ENCODE results near the gene RAMACL. TPM values are rescaled to one million over a fixed set of nuclear protein-coding genes. Genes with fewer than 3 reads are reported as not detected.

RAMACL gene
- total and polyA plus RNA-seq, 11 donors, result 0.27 to 2.0 (median 0.69) TPM

- H3K36me3 ChIP-seq, result no peaks in the 10 kb centered on the region
- H3K4me3 ChIP-seq, result no peak overlapping the region
- H3K27me3 ChIP-seq, result no peaks in the 10 kb centered on the region
- H3K27ac ChIP-seq, result peak overlapping the region in 3 of 12 donors; percentile 28 to 38 (median 35)
- intact Hi-C loops (cut with DNase I), result no loop called here
- peaks cover 0 to 12% (median 0%) of the 10 kb centered on the region in 12 donors for H3K9me3 ChIP-seq
- H3K4me1 ChIP-seq, result peaks cover 0 to 43% (median 16%) of the 10 kb centered on the region in 12 donors
- WGBS, 4 donors, result 72 to 85% (median 80%) methylated on average over 13 to 18 of the region's 18 CpGs
- TF ChIP-seq CTCF (IDR thresholded peaks at IDR 0.05), result no peak
- DNase-seq, result no peak
- ATAC-seq, result peak; percentile 27 to 67 (median 40)
Observed at GRCh38 chr6:166572370-166573261, 13.9 kb downstream of the RAMACL start.

- peaks cover 0 to 55% (median 18%) of the 10 kb centered on the region in 12 donors for H3K4me1 ChIP-seq
- no peaks in the 10 kb centered on the region for H3K27me3 ChIP-seq
- H3K27ac ChIP-seq, result no peak overlapping the region
- no peaks in the 10 kb centered on the region for H3K36me3 ChIP-seq
- peaks cover 0 to 3% (median 0%) of the 10 kb centered on the region in 12 donors for H3K9me3 ChIP-seq
- intact Hi-C loops (cut with DNase I), result no loop called here
- DNase-seq (no peak), ATAC-seq (no peak)
- WGBS, 4 donors, result 88 to 94% (median 93%) methylated on average over 22 of the region's 22 CpGs
- no peak overlapping the region for H3K4me3 ChIP-seq
- no peak for TF ChIP-seq CTCF (IDR thresholded peaks at IDR 0.05)
- no peak for TF ChIP-seq POLR2A (IDR thresholded peaks at IDR 0.05)
Observed at GRCh38 chr6:166570929-166571713, 15.4 kb downstream of the RAMACL start.

- intact Hi-C loops (cut with DNase I), result no loop called here
- Histone ChIP-seq H3K27ac (no peak overlapping the region), H3K4me1 (peaks cover 0 to 47% (median 21%) of the 10 kb centered on the region in 12 donors), H3K9me3 (no peaks in the 10 kb centered on the region), H3K4me3 (no peak overlapping the region), H3K36me3 (no peaks in the 10 kb centered on the region), H3K27me3 (no peaks in the 10 kb centered on the region)
- 85 to 96% (median 91%) methylated on average over 13 of the region's 13 CpGs for WGBS, 4 donors
- DNase-seq (peak in 1 of 5 donors; percentile 26), ATAC-seq (no peak)
- TF ChIP-seq POLR2A (IDR thresholded peaks at IDR 0.05), result no peak
- TF ChIP-seq CTCF (IDR thresholded peaks at IDR 0.05), result no peak
Observed at GRCh38 chr6:166569206-166569605, 17.3 kb downstream of the RAMACL start.

GRCh38 chr6:166567813-166568212 lies 18.7 kb downstream of the RAMACL start:
- intact Hi-C loops (cut with DNase I), result no loop called here
- no peaks in the 10 kb centered on the region for H3K36me3 ChIP-seq
- WGBS, 4 donors, result 69 to 91% (median 81%) methylated on average over 8 of the region's 8 CpGs
- peaks cover 0 to 49% (median 25%) of the 10 kb centered on the region in 12 donors for H3K4me1 ChIP-seq
- H3K27ac ChIP-seq, result no peak overlapping the region
- no peak for TF ChIP-seq CTCF (IDR thresholded peaks at IDR 0.05)
- no peak for TF ChIP-seq POLR2A (IDR thresholded peaks at IDR 0.05)
- H3K27me3 ChIP-seq, result no peaks in the 10 kb centered on the region
- no peak for ATAC-seq
- DNase-seq, result no peak
- H3K4me3 ChIP-seq, result no peak overlapping the region
- no peaks in the 10 kb centered on the region for H3K9me3 ChIP-seq
